ENCODE data around the gene ZFP36L1. TPM values are rescaled to one million over a fixed set of nuclear protein-coding genes. Genes with fewer than 3 reads are reported as not detected.

ZFP36L1 gene
- total and polyA plus RNA-seq, 4 donors, result 35.3 to 388 (median 175) TPM

- no peak overlapping the region for H3K27ac ChIP-seq (ENCODE audit: low read depth in 1 of 2, low read length in 2 of 2)
- peaks cover 0 to 2% of the 10 kb centered on the region in 2 donors for H3K4me1 ChIP-seq (ENCODE audit: control insufficient read depth in 1 of 2, insufficient read depth in 2 of 2, low read length in 2 of 2)
- 22 to 33% methylated on average over 9 of the region's 9 CpGs for WGBS, 2 donors
- H3K4me3 ChIP-seq (ENCODE audit: low read length in 2 of 2), result no peak overlapping the region
- intact Hi-C loops (cut with DNase I), result loop anchor here in 1 of 2 donors (5.0 to 10.0 kb wide), 2 partner anchors 98 to 155 kb away; no protein-coding TSS in a partner anchor
- no peaks in the 10 kb centered on the region for H3K9me3 ChIP-seq (ENCODE audit: control insufficient read depth, low read length)
- no peaks in the 10 kb centered on the region for H3K36me3 ChIP-seq (ENCODE audit: control insufficient read depth in 1 of 2, insufficient read depth in 2 of 2, low read length in 1 of 2)
- no peaks in the 10 kb centered on the region for H3K27me3 ChIP-seq (ENCODE audit: control insufficient read depth in 1 of 2, insufficient read depth in 2 of 2, low read length in 1 of 2)
- no peak for DNase-seq
- no peak for ATAC-seq (ENCODE audit: low FRiP score)
These were observed 13.0 kb downstream of the ZFP36L1 start for GRCh38 chr14:68779761-68780323.

- Histone ChIP-seq H3K9me3 (ENCODE audit: control insufficient read depth, low read length) (no peaks in the 10 kb centered on the region), H3K27ac (ENCODE audit: low read depth in 1 of 2, low read length in 2 of 2) (no peak overlapping the region), H3K4me1 (ENCODE audit: control insufficient read depth in 1 of 2, insufficient read depth in 2 of 2, low read length in 2 of 2) (peaks cover 0 to 2% of the 10 kb centered on the region in 2 donors), H3K27me3 (ENCODE audit: control insufficient read depth in 1 of 2, insufficient read depth in 2 of 2, low read length in 1 of 2) (no peaks in the 10 kb centered on the region), H3K4me3 (ENCODE audit: low read length in 2 of 2) (no peak overlapping the region), H3K36me3 (ENCODE audit: control insufficient read depth in 1 of 2, insufficient read depth in 2 of 2, low read length in 1 of 2) (no peaks in the 10 kb centered on the region)
- DNase-seq (no peak), ATAC-seq (ENCODE audit: low FRiP score) (no peak)
- 94 to 95% methylated on average over 1 of the region's 1 CpG for WGBS, 2 donors
- intact Hi-C loops (cut with DNase I), result no loop called here
These were observed 15.2 kb downstream of the ZFP36L1 start for GRCh38 chr14:68777644-68778043.

GRCh38 chr14:68775614-68776126 is 17.2 kb downstream of the ZFP36L1 start:
- Histone ChIP-seq H3K4me1 (ENCODE audit: control insufficient read depth in 1 of 2, insufficient read depth in 2 of 2, low read length in 2 of 2) (no peaks in the 10 kb centered on the region), H3K36me3 (ENCODE audit: control insufficient read depth in 1 of 2, insufficient read depth in 2 of 2, low read length in 1 of 2) (no peaks in the 10 kb centered on the region), H3K27ac (ENCODE audit: low read depth in 1 of 2, low read length in 2 of 2) (no peak overlapping the region), H3K9me3 (ENCODE audit: control insufficient read depth, low read length) (no peaks in the 10 kb centered on the region), H3K27me3 (ENCODE audit: control insufficient read depth in 1 of 2, insufficient read depth in 2 of 2, low read length in 1 of 2) (no peaks in the 10 kb centered on the region), H3K4me3 (ENCODE audit: low read length in 2 of 2) (no peak overlapping the region)
- ATAC-seq (ENCODE audit: low FRiP score), result no peak
- DNase-seq, result peak; percentile 43 to 44
- 93% methylated on average over 6 of the region's 6 CpGs for WGBS, 2 donors
- intact Hi-C loops (cut with DNase I), result no loop called here

GRCh38 chr14:68774771-68775613 is 17.9 kb downstream of the ZFP36L1 start:
- no peaks in the 10 kb centered on the region for H3K27me3 ChIP-seq (ENCODE audit: control insufficient read depth in 1 of 2, insufficient read depth in 2 of 2, low read length in 1 of 2)
- DNase-seq, result peak; percentile 59 to 72
- no peaks in the 10 kb centered on the region for H3K9me3 ChIP-seq (ENCODE audit: control insufficient read depth, low read length)
- peak overlapping the region in 1 of 2 donors; percentile 10 for H3K27ac ChIP-seq (ENCODE audit: low read depth in 1 of 2, low read length in 2 of 2)
- 74 to 81% methylated on average over 4 of the region's 4 CpGs for WGBS, 2 donors
- no peak overlapping the region for H3K4me3 ChIP-seq (ENCODE audit: low read length in 2 of 2)
- ATAC-seq (ENCODE audit: low FRiP score), result peak; percentile 61
- no peaks in the 10 kb centered on the region for H3K4me1 ChIP-seq (ENCODE audit: control insufficient read depth in 1 of 2, insufficient read depth in 2 of 2, low read length in 2 of 2)
- H3K36me3 ChIP-seq (ENCODE audit: control insufficient read depth in 1 of 2, insufficient read depth in 2 of 2, low read length in 1 of 2), result no peaks in the 10 kb centered on the region
- intact Hi-C loops (cut with DNase I), result loop anchor here in 1 of 2 donors (5.0 kb wide), 1 partner anchor 83 kb away; no protein-coding TSS in a partner anchor

- ATAC-seq (ENCODE audit: low FRiP score), result no peak
- 93 to 95% methylated on average over 6 of the region's 6 CpGs for WGBS, 2 donors
- intact Hi-C loops (cut with DNase I), result loop anchor here in 1 of 2 donors (5.0 kb wide), 1 partner anchor 81 kb away; no protein-coding TSS in a partner anchor
- DNase-seq, result peak; percentile 17 to 21
- H3K4me3 ChIP-seq (ENCODE audit: low read length in 2 of 2), result no peak overlapping the region
- H3K9me3 ChIP-seq (ENCODE audit: control insufficient read depth, low read length), result no peaks in the 10 kb centered on the region
- no peaks in the 10 kb centered on the region for H3K27me3 ChIP-seq (ENCODE audit: control insufficient read depth in 1 of 2, insufficient read depth in 2 of 2, low read length in 1 of 2)
- H3K36me3 ChIP-seq (ENCODE audit: control insufficient read depth in 1 of 2, insufficient read depth in 2 of 2, low read length in 1 of 2), result no peaks in the 10 kb centered on the region
- no peaks in the 10 kb centered on the region for H3K4me1 ChIP-seq (ENCODE audit: control insufficient read depth in 1 of 2, insufficient read depth in 2 of 2, low read length in 2 of 2)
- H3K27ac ChIP-seq (ENCODE audit: low read depth in 1 of 2, low read length in 2 of 2), result no peak overlapping the region
These were observed 20.0 kb downstream of the ZFP36L1 start for GRCh38 chr14:68772761-68773381.

GRCh38 chr14:68771631-68772030 is 21.2 kb downstream of the ZFP36L1 start:
- WGBS, 2 donors, result 75 to 83% methylated on average over 10 of the region's 10 CpGs
- Histone ChIP-seq H3K36me3 (ENCODE audit: control insufficient read depth in 1 of 2, insufficient read depth in 2 of 2, low read length in 1 of 2) (no peaks in the 10 kb centered on the region), H3K4me3 (ENCODE audit: low read length in 2 of 2) (no peak overlapping the region), H3K4me1 (ENCODE audit: control insufficient read depth in 1 of 2, insufficient read depth in 2 of 2, low read length in 2 of 2) (no peaks in the 10 kb centered on the region), H3K27me3 (ENCODE audit: control insufficient read depth in 1 of 2, insufficient read depth in 2 of 2, low read length in 1 of 2) (no peaks in the 10 kb centered on the region), H3K27ac (ENCODE audit: low read depth in 1 of 2, low read length in 2 of 2) (no peak overlapping the region), H3K9me3 (ENCODE audit: control insufficient read depth, low read length) (no peaks in the 10 kb centered on the region)
- ATAC-seq (ENCODE audit: low FRiP score), result no peak
- intact Hi-C loops (cut with DNase I), result loop anchor here in 1 of 2 donors (5.0 kb wide), 1 partner anchor 79 kb away; no protein-coding TSS in a partner anchor
- DNase-seq, result peak; percentile 47 to 60

- 93 to 94% methylated on average over 11 of the region's 11 CpGs for whole genome bisulfite sequencing, 2 donors
- H3K9me3 ChIP-seq (ENCODE audit: control insufficient read depth, low read length), result no peaks in the 10 kb centered on the region
- ATAC-seq (ENCODE audit: low FRiP score), result no peak
- intact Hi-C loops (cut with DNase I), result loop anchor here in 1 of 2 donors (5.0 kb wide), 1 partner anchor 78 kb away; no protein-coding TSS in a partner anchor
- H3K27ac ChIP-seq (ENCODE audit: low read depth in 1 of 2, low read length in 2 of 2), result no peak overlapping the region
- no peak overlapping the region for H3K4me3 ChIP-seq (ENCODE audit: low read length in 2 of 2)
- H3K36me3 ChIP-seq (ENCODE audit: control insufficient read depth in 1 of 2, insufficient read depth in 2 of 2, low read length in 1 of 2), result no peaks in the 10 kb centered on the region
- peak; percentile 35 to 60 for DNase-seq
- H3K4me1 ChIP-seq (ENCODE audit: control insufficient read depth in 1 of 2, insufficient read depth in 2 of 2, low read length in 2 of 2), result no peaks in the 10 kb centered on the region
- no peaks in the 10 kb centered on the region for H3K27me3 ChIP-seq (ENCODE audit: control insufficient read depth in 1 of 2, insufficient read depth in 2 of 2, low read length in 1 of 2)
These were observed 22.1 kb downstream of the ZFP36L1 start for GRCh38 chr14:68770553-68771286.

- ATAC-seq (ENCODE audit: low FRiP score), result no peak
- peak; percentile 19 to 37 for DNase-seq
- H3K9me3 ChIP-seq (ENCODE audit: control insufficient read depth, low read length), result no peaks in the 10 kb centered on the region
- H3K27ac ChIP-seq (ENCODE audit: low read depth in 1 of 2, low read length in 2 of 2), result no peak overlapping the region
- H3K36me3 ChIP-seq (ENCODE audit: control insufficient read depth in 1 of 2, insufficient read depth in 2 of 2, low read length in 1 of 2), result no peaks in the 10 kb centered on the region
- H3K27me3 ChIP-seq (ENCODE audit: control insufficient read depth in 1 of 2, insufficient read depth in 2 of 2, low read length in 1 of 2), result no peaks in the 10 kb centered on the region
- no peaks in the 10 kb centered on the region for H3K4me1 ChIP-seq (ENCODE audit: control insufficient read depth in 1 of 2, insufficient read depth in 2 of 2, low read length in 2 of 2)
- 91 to 95% methylated on average over 9 of the region's 9 CpGs for whole genome bisulfite sequencing, 2 donors
- intact Hi-C loops (cut with DNase I), result loop anchor here in 1 of 2 donors (5.0 kb wide), 1 partner anchor 78 kb away; no protein-coding TSS in a partner anchor
- no peak overlapping the region for H3K4me3 ChIP-seq (ENCODE audit: low read length in 2 of 2)
These were observed 22.8 kb downstream of the ZFP36L1 start for GRCh38 chr14:68770051-68770450.

Measured in aorta (tissue), 5 donors.